ENCODE results near the gene HAAO. TPM values are rescaled to one million over a fixed set of nuclear protein-coding genes. Genes with fewer than 3 reads are reported as not detected.

Gene HAAO
- polyA plus RNA-seq, 1 experiment: 0.54 TPM

- no peak for DNase-seq (ENCODE audit: low read depth)
- Histone ChIP-seq H3K4me3 (ENCODE audit: low read depth, low read length) (no peak overlapping the region), H3K27me3 (ENCODE audit: control insufficient read depth, insufficient read depth, low read length) (no peaks in the 10 kb centered on the region), H3K36me3 (ENCODE audit: control insufficient read depth, insufficient read depth, low read length) (no peaks in the 10 kb centered on the region)
- no peak for TF ChIP-seq CTCF (IDR thresholded peaks at IDR 0.05; ENCODE audit: insufficient read depth, low read depth, low read length)
- POLR2A ChIA-PET: no interaction called here
- CTCF ChIA-PET: no interaction called here
Observed at GRCh38 chr2:42744545-42745082, 47.8 kb downstream of the HAAO start.

GRCh38 chr2:42743659-42743990 is 48.8 kb downstream of the HAAO start:
- H3K27me3 ChIP-seq (ENCODE audit: control insufficient read depth, insufficient read depth, low read length): no peaks in the 10 kb centered on the region
- no peaks in the 10 kb centered on the region for H3K36me3 ChIP-seq (ENCODE audit: control insufficient read depth, insufficient read depth, low read length)
- TF ChIP-seq CTCF (IDR thresholded peaks at IDR 0.05; ENCODE audit: insufficient read depth, low read depth, low read length): no peak
- POLR2A ChIA-PET: no interaction called here
- DNase-seq (ENCODE audit: low read depth): no peak
- H3K4me3 ChIP-seq (ENCODE audit: low read depth, low read length): no peak overlapping the region
- CTCF ChIA-PET: interaction anchor here (0.6 to 1.5 kb wide), 2 partner anchors 18 to 827 kb away, joined by 3 read pairs; no protein-coding TSS in a partner anchor

- no peak overlapping the region for H3K4me3 ChIP-seq (ENCODE audit: low read depth, low read length)
- ChIA-PET CTCF (interaction anchor here (0.6 to 1.5 kb wide), 5 partner anchors 17 to 828 kb away, joined by 3 to 4 read pairs (median 3); no protein-coding TSS in a partner anchor), POLR2A (no interaction called here)
- TF ChIP-seq CTCF (IDR thresholded peaks at IDR 0.05; ENCODE audit: insufficient read depth, low read depth, low read length): no peak
- DNase-seq (ENCODE audit: low read depth): no peak
- H3K27me3 ChIP-seq (ENCODE audit: control insufficient read depth, insufficient read depth, low read length): no peaks in the 10 kb centered on the region
- H3K36me3 ChIP-seq (ENCODE audit: control insufficient read depth, insufficient read depth, low read length): no peaks in the 10 kb centered on the region
Observed at GRCh38 chr2:42742740-42743658, 49.4 kb downstream of the HAAO start.

- no peak overlapping the region for H3K4me3 ChIP-seq (ENCODE audit: low read depth, low read length)
- ChIA-PET CTCF (interaction anchor here (1.2 kb wide), 1 partner anchor 9 kb away, joined by 3 read pairs; no protein-coding TSS in a partner anchor), POLR2A (interaction anchor here (0.7 kb wide), 1 partner anchor 1824 kb away, joined by 6 read pairs; no protein-coding TSS in a partner anchor)
- no peak for DNase-seq (ENCODE audit: low read depth)
- no peak for TF ChIP-seq CTCF (IDR thresholded peaks at IDR 0.05; ENCODE audit: insufficient read depth, low read depth, low read length)
- H3K27me3 ChIP-seq (ENCODE audit: control insufficient read depth, insufficient read depth, low read length): no peaks in the 10 kb centered on the region
- H3K36me3 ChIP-seq (ENCODE audit: control insufficient read depth, insufficient read depth, low read length): no peaks in the 10 kb centered on the region
Observed at GRCh38 chr2:42741140-42741539, 51.2 kb downstream of the HAAO start.

- no peaks in the 10 kb centered on the region; the same call in 1 of the 2 replicates for H3K36me3 ChIP-seq (ENCODE audit: control insufficient read depth, insufficient read depth, low read length)
- TF ChIP-seq CTCF (IDR thresholded peaks at IDR 0.05; ENCODE audit: insufficient read depth, low read depth, low read length): no peak
- ChIA-PET CTCF (interaction anchor here (1.8 kb wide), 1 partner anchor 15 kb away, joined by 7 read pairs; no protein-coding TSS in a partner anchor), POLR2A (no interaction called here)
- no peaks in the 10 kb centered on the region for H3K27me3 ChIP-seq (ENCODE audit: control insufficient read depth, insufficient read depth, low read length)
- no peak overlapping the region for H3K4me3 ChIP-seq (ENCODE audit: low read depth, low read length)
- DNase-seq (ENCODE audit: low read depth): no peak
Observed at GRCh38 chr2:42736598-42737322, 55.6 kb downstream of the HAAO start.

Data from BJ (cell line).